Measurements from ENCODE around the gene PSTPIP1.

PSTPIP1 gene

GRCh38 chr15:77067691-77068367, 72.9 kb downstream of the PSTPIP1 start:
- DNase-seq (ENCODE audit: low read depth in 2 of 3, low spot score in 1 of 3) = no peak

DNA sequence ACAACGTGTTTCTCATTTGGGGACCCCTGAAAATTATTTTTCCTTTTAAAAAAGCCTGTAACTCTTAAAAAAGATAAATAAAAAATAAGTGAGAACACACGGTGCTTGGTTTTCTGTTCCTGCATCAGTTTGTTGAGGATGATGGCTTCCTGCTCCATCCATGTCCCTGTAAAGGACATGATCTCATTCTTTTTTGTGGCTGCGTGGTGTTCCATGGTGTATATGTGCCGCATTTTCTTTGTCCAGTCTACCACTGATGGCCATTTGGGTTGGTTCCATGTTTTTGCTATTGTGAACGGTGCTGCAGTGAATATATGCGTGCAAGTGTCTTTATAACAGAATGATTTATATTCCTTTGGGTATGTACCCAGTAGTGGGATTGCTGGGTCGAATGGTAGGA, 73.7 kb downstream of the PSTPIP1 start:
- no peak for DNase-seq (ENCODE audit: low read depth in 2 of 3, low spot score in 1 of 3)

DNA sequence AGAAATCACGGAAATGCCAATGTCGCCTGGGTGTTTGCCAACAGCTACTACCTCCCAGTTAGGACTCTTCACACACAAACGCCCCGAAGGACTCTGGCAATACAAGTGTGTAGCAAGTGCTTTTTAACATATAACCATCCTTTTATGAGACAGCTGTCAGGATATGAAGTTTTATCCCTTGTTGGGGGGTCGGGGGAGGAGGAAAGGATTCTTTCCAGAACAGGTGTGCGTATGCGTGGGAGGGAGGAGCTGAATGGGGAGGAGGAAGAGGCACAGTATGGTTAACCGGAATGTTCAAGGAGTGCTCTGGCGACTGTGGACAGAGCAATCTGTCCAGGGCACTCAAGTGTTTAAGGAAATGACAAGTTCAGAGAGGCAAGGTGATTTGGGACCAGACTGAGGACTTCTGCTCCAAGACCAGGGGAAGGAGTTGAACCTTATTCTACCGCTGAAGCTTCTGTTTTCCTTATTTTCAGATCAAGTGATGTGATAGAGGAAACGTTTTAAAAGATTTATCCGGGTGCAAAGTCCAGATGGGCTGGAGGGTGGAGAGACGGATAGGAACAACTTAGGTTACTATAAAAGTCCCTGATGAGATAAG, 74.7 kb downstream of the PSTPIP1 start:
- DNase-seq (ENCODE audit: low read depth in 2 of 3, low spot score in 1 of 3) = no peak

GRCh38 chr15:77070180-77070494, 75.2 kb downstream of the PSTPIP1 start:
- DNase-seq (ENCODE audit: low read depth in 2 of 3, low spot score in 1 of 3) = no peak

- DNase-seq (ENCODE audit: low read depth in 2 of 3, low spot score in 1 of 3) = peak; percentile 82 to 92 (median 87)
Measured at GRCh38 chr15:77070495-77071304, 75.8 kb downstream of the PSTPIP1 start, which contains the start of gene TSPAN3. Gene TSPAN3 (minus strand): TSS chr15:77071109. CDS start chr15:77070954, 155 bp downstream.

GRCh38 chr15:77071305-77072223, 76.6 kb downstream of the PSTPIP1 start:
- DNase-seq (ENCODE audit: low read depth in 2 of 3, low spot score in 1 of 3) = no peak

- DNase-seq (ENCODE audit: low read depth in 2 of 3, low spot score in 1 of 3) = no peak
Measured at GRCh38 chr15:77074350-77074749, 79.4 kb downstream of the PSTPIP1 start.

GRCh38 chr15:77075528-77075927, 80.6 kb downstream of the PSTPIP1 start:
- no peak for DNase-seq (ENCODE audit: low read depth in 2 of 3, low spot score in 1 of 3)

DNA sequence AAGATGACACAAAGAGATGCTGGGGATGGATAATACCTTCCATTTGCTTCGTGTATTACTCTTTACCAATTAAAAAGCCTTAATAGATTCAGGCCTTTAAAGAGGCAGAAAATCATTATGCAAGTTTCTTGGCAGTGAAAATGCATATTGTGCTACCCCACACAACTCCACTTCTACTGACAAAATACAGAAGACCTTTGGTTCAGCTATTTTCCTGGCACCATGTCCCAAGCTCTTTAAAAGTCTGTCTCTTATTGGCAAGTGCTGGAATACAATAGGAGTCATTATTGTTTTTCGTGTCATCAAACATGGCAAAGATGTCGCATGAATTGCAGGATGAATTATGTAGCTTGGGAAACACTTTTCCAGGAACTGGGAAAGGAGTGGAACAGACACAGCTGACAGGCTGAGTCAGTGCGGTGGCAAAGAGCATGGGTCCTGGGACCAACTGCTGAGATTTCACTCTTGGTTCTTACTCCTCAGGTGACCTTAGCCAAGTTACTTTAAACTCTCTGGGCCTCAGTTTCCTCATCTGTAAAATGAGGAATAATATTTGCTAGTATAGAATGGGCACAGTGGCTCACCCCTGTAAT, 81.5 kb downstream of the PSTPIP1 start:
- DNase-seq (ENCODE audit: low read depth in 2 of 3, low spot score in 1 of 3) = no peak

GRCh38 chr15:77081971-77082370, 87.0 kb downstream of the PSTPIP1 start:
- DNase-seq (ENCODE audit: low read depth in 2 of 3, low spot score in 1 of 3) = no peak

- peak; percentile 35 to 52 (median 44) for DNase-seq (ENCODE audit: low read depth in 2 of 3, low spot score in 1 of 3)
Measured at GRCh38 chr15:77083381-77084160, 88.6 kb downstream of the PSTPIP1 start.

GRCh38 chr15:77084436-77084835, 89.5 kb downstream of the PSTPIP1 start:
- no peak for DNase-seq (ENCODE audit: low read depth in 2 of 3, low spot score in 1 of 3)

DNA sequence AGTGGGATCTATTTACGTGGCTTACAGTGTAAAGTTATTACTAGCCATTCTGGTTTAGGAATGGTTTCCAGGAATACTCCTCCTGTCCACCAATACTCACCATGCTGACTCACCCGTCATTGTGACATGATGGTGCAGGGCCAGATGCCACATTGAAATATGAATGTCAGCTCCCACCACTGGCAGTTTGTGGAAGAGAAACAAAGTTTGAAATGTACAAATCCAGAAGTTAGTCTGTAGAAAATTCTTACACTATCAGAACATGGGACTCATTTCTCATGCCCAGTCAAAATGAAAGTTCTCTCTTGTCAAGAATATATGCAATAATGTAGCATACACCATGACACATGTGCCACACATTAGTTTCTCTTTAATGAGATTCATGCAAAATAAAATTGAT, 90.4 kb downstream of the PSTPIP1 start:
- DNase-seq (ENCODE audit: low read depth in 2 of 3, low spot score in 1 of 3) = no peak

Data from stimulated activated CD4-positive, alpha-beta T cell treated with anti-CD3 and anti-CD28 coated beads, Interleukin-12 subunit alpha, Interleukin-12 subunit beta, amount 100 ng/mL, for 48 hours (primary cell).